HCT116 (cell line): Measurements from ENCODE around the gene BCR. TPM values are rescaled to one million over a fixed set of nuclear protein-coding genes. Genes with fewer than 3 reads are reported as not detected.

Experiments used
- ATAC-seq: fragments of 200-7000 bp; cut with Tn5 transposase; 2 replicates; pipeline ENCODE4 v1.9.1; 2020; ENCODE audit warnings: mild to moderate bottlenecking, moderate library complexity
- BruUV-seq: library from RNA; stranded (reverse); fragments of 400-500 nt; replicated peaks from 2 replicates; lab custom pipeline; 2021; lab: Mats Ljungman, UMichigan
- CTCF ChIA-PET: fragments of 300-600 bp; sonication (Branson Sonifier 250); formaldehyde crosslinking; loops from one replicate; lab custom pipeline; 2021; ENCODE audit warnings: antibody characterized with exemption; lab: Charles Lee
- POLR2A ChIA-PET: fragments of 300-600, 350-600 bp; sonication (Branson Sonifier 250); formaldehyde crosslinking; loops from one replicate; lab custom pipeline; 2021; ENCODE audit warnings: antibody characterized with exemption; lab: Charles Lee
- RAD21 ChIA-PET, 2 experiments: fragments of 300-600 bp; sonication (Branson Sonifier 250); formaldehyde crosslinking; loops; one replicate each; lab custom pipeline; 2023; ENCODE audit warnings: low total read pairs in 2 of 2; ENCODE audit not compliant: uncharacterized antibody in 2 of 2, unreplicated experiment in 2 of 2, low non-redundant PET in 1 of 2; lab: Charles Lee
- DNase-seq: peaks from one replicate; pipeline ENCODE4 v3.0.0-alpha.2; 2010; ENCODE audit warnings: low read depth, low spot score
- H2AFZ ChIP-seq: fragments of 200-600 bp; shearing (Covaris generic), sonication (generic); 2 replicates; pipeline ENCODE4 v1.6.1; 2017; ENCODE audit warnings: low read depth, mixed run types, mixed read lengths, antibody characterized with exemption, low read length; ENCODE audit not compliant: poor library complexity, severe bottlenecking
- H3K27ac ChIP-seq: 2 replicates; pipeline ENCODE4 v1.5.1; 2012; ENCODE audit warnings: low read depth, low read length
- H3K27me3 ChIP-seq: fragments of 200-600 bp; sonication (generic); 2 replicates; pipeline ENCODE4 v1.6.1; 2016; ENCODE audit warnings: mixed run types, low read length, mixed read lengths; ENCODE audit not compliant: insufficient read depth
- H3K36me3 ChIP-seq, 2 experiments: fragments of 200-500 bp in 1 of 2; fragments of 200-600 bp in 1 of 2; sonication (Bioruptor generic) in 1 of 2; sonication (generic) in 1 of 2; 2 replicates each; pipeline versions ENCODE4 v1.5.1 to v1.6.1; 2014 to 2016; ENCODE audit warnings: low read length in 2 of 2, inconsistent platforms in 1 of 2, mixed read lengths in 1 of 2, mixed run types in 1 of 2; ENCODE audit not compliant: insufficient read depth in 2 of 2, control insufficient read depth in 1 of 2
- H3K4me1 ChIP-seq, 2 experiments: fragments of 200-600 bp in 1 of 2; sonication (generic) in 1 of 2; 2 replicates each; pipeline versions ENCODE4 v1.5.1 to v1.6.1; 2012 to 2017; ENCODE audit warnings: low read length in 2 of 2, inconsistent platforms in 1 of 2, mild to moderate bottlenecking in 1 of 2, mixed read lengths in 1 of 2, mixed run types in 1 of 2, moderate library complexity in 1 of 2; ENCODE audit not compliant: insufficient read depth in 2 of 2, control insufficient read depth in 1 of 2
- H3K4me2 ChIP-seq: fragments of 200-600 bp; sonication (generic); 2 replicates; pipeline ENCODE4 v1.6.1; 2017; ENCODE audit warnings: mixed run types, low read length, mixed read lengths
- H3K4me3 ChIP-seq, 2 experiments: fragments of 200-600 bp in 1 of 2; sonication (generic) in 1 of 2; replicated peaks in 1 of 2; 2 replicates each; pipeline ENCODE4 v1.5.1; 2011 to 2016; ENCODE audit warnings: low read length in 2 of 2, control low read depth in 1 of 2, low read depth in 1 of 2, mild to moderate bottlenecking in 1 of 2, mixed read lengths in 1 of 2, mixed run types in 1 of 2
- H3K79me2 ChIP-seq: fragments of 200-600 bp; sonication (generic); 2 replicates; pipeline ENCODE4 v1.6.1; 2017; ENCODE audit warnings: mild to moderate bottlenecking, mixed run types, low read length, moderate library complexity, mixed read lengths; ENCODE audit not compliant: insufficient read depth
- H3K9ac ChIP-seq: fragments of 200-600 bp; sonication (generic); 2 replicates; pipeline ENCODE4 v1.6.1; 2016; ENCODE audit warnings: low read length, mixed read lengths
- H3K9me2 ChIP-seq: fragments of 200-600 bp; sonication (generic), shearing (Covaris generic); 2 replicates; pipeline ENCODE4 v1.6.1; 2017; ENCODE audit warnings: mixed run types, mild to moderate bottlenecking, moderate library complexity; ENCODE audit not compliant: insufficient read depth
- H3K9me3 ChIP-seq, 2 experiments: fragments of 200-500 bp in 1 of 2; fragments of 200-600 bp in 1 of 2; sonication (Bioruptor generic) in 1 of 2; sonication (generic) in 1 of 2; 2 replicates each; pipeline ENCODE4 v1.6.1; 2014 to 2017; ENCODE audit warnings: low read length in 2 of 2, mixed read lengths in 2 of 2, inconsistent platforms in 1 of 2, low read depth in 1 of 2, mild to moderate bottlenecking in 1 of 2, mixed run types in 1 of 2, moderate library complexity in 1 of 2; ENCODE audit not compliant: control insufficient read depth in 1 of 2, insufficient read depth in 1 of 2
- H4K20me1 ChIP-seq: fragments of 200-600 bp; sonication (generic), shearing (Covaris generic); 2 replicates; pipeline ENCODE4 v1.6.1; 2017; ENCODE audit warnings: mixed run types, mild to moderate bottlenecking, moderate library complexity; ENCODE audit not compliant: insufficient read depth
- ATF3 ChIP-seq: IDR thresholded peaks from 2 replicates; pipeline ENCODE4 v1.6.1; 2012
- CBX3 ChIP-seq: IDR thresholded peaks from 2 replicates; pipeline ENCODE4 v1.6.1; 2012; ENCODE audit warnings: low read depth
- EGR1 ChIP-seq: IDR thresholded peaks from 2 replicates; pipeline ENCODE4 v1.6.1; 2012; ENCODE audit warnings: low read depth
- EZH2 ChIP-seq: fragments of 200-600 bp; sonication (generic); IDR thresholded peaks from 2 replicates; pipeline ENCODE4 v1.6.1; 2017; ENCODE audit warnings: antibody characterized with exemption, mixed run types
- JUND ChIP-seq: IDR thresholded peaks from 2 replicates; pipeline ENCODE4 v1.6.1; 2012
- POLR2AphosphoS5 ChIP-seq: IDR thresholded peaks from 2 replicates; pipeline ENCODE4 v1.6.1; 2011; ENCODE audit warnings: mild to moderate bottlenecking, low read depth, low read length, moderate library complexity
- RAD21 ChIP-seq: IDR thresholded peaks from 2 replicates; pipeline ENCODE4 v1.6.1; 2012; ENCODE audit warnings: low read depth, mild to moderate bottlenecking
- SIN3A ChIP-seq: IDR thresholded peaks from 2 replicates; pipeline ENCODE4 v1.6.1; 2012; ENCODE audit warnings: low read depth
- SP1 ChIP-seq: IDR thresholded peaks from 2 replicates; pipeline ENCODE4 v1.6.1; 2012; ENCODE audit warnings: low read depth
- SRF ChIP-seq: IDR thresholded peaks from 2 replicates; pipeline ENCODE4 v1.6.1; 2012; ENCODE audit warnings: low read depth
- YY1 ChIP-seq: IDR thresholded peaks from 2 replicates; pipeline ENCODE4 v1.6.1; 2011; ENCODE audit warnings: low read length, low read depth, moderate library complexity, mild to moderate bottlenecking; ENCODE audit not compliant: insufficient replicate concordance; ENCODE audit errors: extremely low read depth
- ZBTB33 ChIP-seq: IDR thresholded peaks from 2 replicates; pipeline ENCODE4 v1.6.1; 2011; ENCODE audit warnings: mild to moderate bottlenecking, low read length, moderate library complexity; ENCODE audit not compliant: insufficient replicate concordance; ENCODE audit errors: extremely low read depth
- ZFX ChIP-seq: fragments of 450-650 bp; IDR thresholded peaks from 2 replicates; pipeline ENCODE4 v1.6.1; 2017
- ZNF274 ChIP-seq: fragments of 200-500 bp; sonication (Bioruptor generic); IDR thresholded peaks from 2 replicates; pipeline ENCODE4 v1.6.1; 2014; ENCODE audit warnings: mild to moderate bottlenecking, low read depth, low read length, inconsistent platforms
- intact Hi-C: fragments of 100-400 bp; cut with micrococcal nuclease; formaldehyde crosslinking; loops from 2 replicates; pipeline ENCODE4 v1.10.0; 2022
- total RNA-seq: library from RNA; stranded (reverse); gene quantifications from one replicate; pipeline ENCODE4 v1.2.1, GENCODE V29; 2021; ENCODE audit not compliant: unreplicated experiment
- TF ChIP-seq, protein P1 (sequence below), 3 experiments: fragments of 200-600 bp in 1 of 3; sonication (generic) in 1 of 3; IDR thresholded peaks in 2 of 3; conservative IDR thresholded peaks in 1 of 3; 2 replicates each; pipeline ENCODE4 v1.5.1; 2012 to 2017; ENCODE audit warnings: low read depth in 2 of 3, low read length in 2 of 3, antibody characterized with exemption in 1 of 3, borderline replicate concordance in 1 of 3, control low read depth in 1 of 3, mild to moderate bottlenecking in 1 of 3, mixed read lengths in 1 of 3, mixed run types in 1 of 3, moderate library complexity in 1 of 3; ENCODE audit not compliant: insufficient read depth in 1 of 3

BCR gene
- total RNA-seq, 1 experiment from 2014 or later: 39.7 TPM

DNA sequence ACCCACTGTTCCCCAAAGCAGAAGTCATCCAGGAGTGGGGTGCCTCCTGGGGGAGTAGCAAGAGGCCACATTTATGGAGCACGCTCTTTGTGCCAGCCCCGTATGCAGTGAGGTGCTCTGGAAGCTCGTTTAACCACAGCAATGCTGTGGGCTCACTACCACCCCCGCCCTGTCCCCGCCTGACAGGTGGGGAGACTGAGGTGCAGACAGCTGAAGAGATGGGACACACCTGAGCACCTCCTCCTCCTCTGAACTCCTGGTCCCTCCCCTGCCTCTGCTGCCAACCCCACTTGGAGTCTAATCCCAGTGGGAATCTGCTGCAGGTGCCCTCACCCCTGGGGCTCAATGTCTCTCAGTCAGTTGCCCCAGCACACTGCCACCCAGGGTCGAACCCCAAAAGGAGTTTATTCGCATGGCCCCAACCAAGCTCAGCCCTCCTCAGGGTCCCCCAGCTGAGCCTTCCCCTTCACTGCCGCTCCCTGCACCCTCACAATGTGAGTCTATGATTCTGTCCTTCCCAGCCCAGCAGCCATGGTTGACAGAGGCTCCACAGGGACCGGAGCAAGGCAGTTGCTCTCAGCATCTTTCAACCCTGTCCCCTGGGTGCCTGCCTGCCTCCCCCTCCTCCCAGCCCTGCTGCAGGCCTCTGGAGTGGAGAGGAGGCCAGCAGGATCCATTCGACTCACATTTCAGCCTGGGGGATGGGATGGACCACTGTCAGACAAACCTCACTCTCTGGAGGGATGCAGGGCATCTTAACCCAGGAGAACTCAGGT lies 13.3 kb upstream of the BCR start:
- no peaks in the 10 kb centered on the region for H3K79me2 ChIP-seq
- ATAC-seq: no peak
- ChIA-PET RAD21 (no interaction called here), CTCF (no interaction called here), POLR2A (no interaction called here)
- no TSS peak for BruUV-seq
- intact Hi-C loops: no loop called here
- H3K9ac ChIP-seq: no peak overlapping the region
- H3K27me3 ChIP-seq: no peaks in the 10 kb centered on the region
- no peak overlapping the region for H3K27ac ChIP-seq
- H3K4me3 ChIP-seq: no peak overlapping the region
- no peaks in the 10 kb centered on the region for H3K36me3 ChIP-seq
- H2AFZ ChIP-seq: no peak overlapping the region
- H3K4me1 ChIP-seq: no peaks in the 10 kb centered on the region
- no peaks in the 10 kb centered on the region for H4K20me1 ChIP-seq
- H3K9me3 ChIP-seq: no peaks in the 10 kb centered on the region
- DNase-seq: no peak
- no peaks in the 10 kb centered on the region for H3K9me2 ChIP-seq
- no peak for TF ChIP-seq CBX3
- no peak for TF ChIP-seq SIN3A
- TF ChIP-seq RAD21: no peak
- no peak for TF ChIP-seq JUND
- no peak for TF ChIP-seq YY1
- no peak for TF ChIP-seq EGR1
- TF ChIP-seq ATF3: no peak
- no peak for TF ChIP-seq EZH2
- TF ChIP-seq POLR2AphosphoS5: no peak
- TF ChIP-seq ZNF274: no peak
- TF ChIP-seq SRF: no peak
- TF ChIP-seq ZBTB33: no peak
- TF ChIP-seq, protein P1, sequence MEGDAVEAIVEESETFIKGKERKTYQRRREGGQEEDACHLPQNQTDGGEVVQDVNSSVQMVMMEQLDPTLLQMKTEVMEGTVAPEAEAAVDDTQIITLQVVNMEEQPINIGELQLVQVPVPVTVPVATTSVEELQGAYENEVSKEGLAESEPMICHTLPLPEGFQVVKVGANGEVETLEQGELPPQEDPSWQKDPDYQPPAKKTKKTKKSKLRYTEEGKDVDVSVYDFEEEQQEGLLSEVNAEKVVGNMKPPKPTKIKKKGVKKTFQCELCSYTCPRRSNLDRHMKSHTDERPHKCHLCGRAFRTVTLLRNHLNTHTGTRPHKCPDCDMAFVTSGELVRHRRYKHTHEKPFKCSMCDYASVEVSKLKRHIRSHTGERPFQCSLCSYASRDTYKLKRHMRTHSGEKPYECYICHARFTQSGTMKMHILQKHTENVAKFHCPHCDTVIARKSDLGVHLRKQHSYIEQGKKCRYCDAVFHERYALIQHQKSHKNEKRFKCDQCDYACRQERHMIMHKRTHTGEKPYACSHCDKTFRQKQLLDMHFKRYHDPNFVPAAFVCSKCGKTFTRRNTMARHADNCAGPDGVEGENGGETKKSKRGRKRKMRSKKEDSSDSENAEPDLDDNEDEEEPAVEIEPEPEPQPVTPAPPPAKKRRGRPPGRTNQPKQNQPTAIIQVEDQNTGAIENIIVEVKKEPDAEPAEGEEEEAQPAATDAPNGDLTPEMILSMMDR (IDR thresholded peaks at IDR 0.05 in 2 of 3, conservative IDR thresholded peaks at IDR 0.05 in 1 of 3; ENCODE audit: borderline replicate concordance in 1 of 3, insufficient read depth in 1 of 3, low read depth in 2 of 3, low read length in 2 of 3): no peak
- no peak for TF ChIP-seq ZFX
- TF ChIP-seq SP1: no peak
- no peak overlapping the region for H3K4me2 ChIP-seq
